ENCODE measurements around the gene FCRL6.

The FCRL6 gene

GRCh38 chr1:159862031-159862430 is 59.9 kb downstream of the FCRL6 start:
- DNase-seq (ENCODE audit: low read depth, low spot score), result no peak

GRCh38 chr1:159862557-159862956 is 60.4 kb downstream of the FCRL6 start, which contains the start of gene VSIG8:
TSS of gene VSIG8 (minus strand) at chr1:159862657. CDS start at chr1:159862521, 136 bp downstream.
- no peak for DNase-seq (ENCODE audit: low read depth, low spot score)

GRCh38 chr1:159864262-159864661 is 62.1 kb downstream of the FCRL6 start:
- no peak for DNase-seq (ENCODE audit: low read depth, low spot score)

Data from ELF-1 (cell line).